Thymus (tissue), 11 donors: ENCODE results near the gene GRM4. TPM values are rescaled to one million over a fixed set of nuclear protein-coding genes. Genes with fewer than 3 reads are reported as not detected.

Experiments used
- DNase-seq, 9 donors: peaks; one replicate each; pipeline ENCODE4 v3.0.0-alpha.2; 2013; ENCODE audit warnings: low spot score in 9 of 9, low read depth in 6 of 9, missing footprints in 1 of 9
- H3K27ac ChIP-seq, 2 donors: one replicate each; pipeline ENCODE4 v1.5.1; 2013; ENCODE audit warnings: control low read depth in 1 of 2, low read depth in 1 of 2, low read length in 1 of 2, mild to moderate bottlenecking in 1 of 2, moderate library complexity in 1 of 2
- H3K27me3 ChIP-seq, 2 donors: one replicate each; pipeline ENCODE4 v1.5.1; 2013; ENCODE audit warnings: low read length in 1 of 2; ENCODE audit not compliant: control insufficient read depth in 2 of 2, insufficient read depth in 1 of 2
- H3K36me3 ChIP-seq, 2 donors: one replicate each; pipeline ENCODE4 v1.5.1; 2013; ENCODE audit warnings: low read length in 1 of 2, mild to moderate bottlenecking in 1 of 2, moderate library complexity in 1 of 2; ENCODE audit not compliant: control insufficient read depth in 2 of 2, insufficient read depth in 2 of 2
- H3K4me1 ChIP-seq, 2 donors: one replicate each; pipeline ENCODE4 v1.5.1; 2013; ENCODE audit warnings: low read length in 2 of 2; ENCODE audit not compliant: control insufficient read depth in 2 of 2, insufficient read depth in 2 of 2
- H3K4me3 ChIP-seq, 2 donors: one replicate each; pipeline ENCODE4 v1.5.1; 2013; ENCODE audit warnings: low read length in 2 of 2, control low read depth in 1 of 2, mild to moderate bottlenecking in 1 of 2
- H3K9me3 ChIP-seq, 2 donors: one replicate each; pipeline ENCODE4 v1.5.1; 2013; ENCODE audit warnings: low read length in 1 of 2, mild to moderate bottlenecking in 1 of 2; ENCODE audit not compliant: control insufficient read depth in 2 of 2, insufficient read depth in 1 of 2
- WGBS: extraction: QIAGEN DNeasy Blood & Tissue Kit; methylation state at CpG from one replicate; pipeline ENCODE4 v1.1.7; 2013; 5-methylcytosine and 5-hydroxymethylcytosine counted together
- polyA plus RNA-seq: library from polyadenylated mRNA; stranded (reverse); fragments of 200-250 nt; gene quantifications from one replicate; pipeline ENCODE4 v1.2.3, GENCODE V29; 2013
- total RNA-seq: library from RNA; stranded (reverse); fragments of 120-200 nt; gene quantifications from one replicate; pipeline ENCODE4 v1.2.4, GENCODE V29; 2013
- donor health status: healthy.

The GRM4 gene
- total and polyA plus RNA-seq, 2 donors: 0.14 to 0.27 TPM

- H3K27me3 ChIP-seq: no peaks in the 10 kb centered on the region
- no peak overlapping the region for H3K27ac ChIP-seq
- H3K36me3 ChIP-seq: no peaks in the 10 kb centered on the region
- no peak for DNase-seq
- peaks cover 0 to 21% of the 10 kb centered on the region in 2 donors for H3K9me3 ChIP-seq
- WGBS: 98% methylated on average over 19 of the region's 19 CpGs
- H3K4me1 ChIP-seq: peaks cover 20 to 24% of the 10 kb centered on the region in 2 donors
- H3K4me3 ChIP-seq: no peak overlapping the region
Observed at GRCh38 chr6:34178357-34179105, 32.6 kb upstream of the GRM4 start.

- Histone ChIP-seq H3K9me3 (peaks cover 0 to 12% of the 10 kb centered on the region in 2 donors), H3K27me3 (no peaks in the 10 kb centered on the region), H3K4me1 (peaks cover 8 to 13% of the 10 kb centered on the region in 2 donors), H3K27ac (no peak overlapping the region), H3K36me3 (no peaks in the 10 kb centered on the region), H3K4me3 (no peak overlapping the region)
- no peak for DNase-seq
- WGBS: 90% methylated on average over 5 of the region's 5 CpGs
Observed at GRCh38 chr6:34177181-34177591, 31.3 kb upstream of the GRM4 start.

- H3K4me3 ChIP-seq: no peak overlapping the region
- 97% methylated on average over 9 of the region's 9 CpGs for WGBS
- no peak overlapping the region for H3K27ac ChIP-seq
- H3K27me3 ChIP-seq: no peaks in the 10 kb centered on the region
- H3K36me3 ChIP-seq: no peaks in the 10 kb centered on the region
- H3K9me3 ChIP-seq: peaks cover 0 to 12% of the 10 kb centered on the region in 2 donors
- H3K4me1 ChIP-seq: peaks cover under 1 to 6% of the 10 kb centered on the region in 2 donors
- no peak for DNase-seq
Observed at GRCh38 chr6:34176261-34177031, 30.6 kb upstream of the GRM4 start.

GRCh38 chr6:34174846-34175399 lies 29.0 kb upstream of the GRM4 start:
- Histone ChIP-seq H3K36me3 (no peaks in the 10 kb centered on the region), H3K4me1 (peaks cover 0 to 6% of the 10 kb centered on the region in 2 donors), H3K4me3 (no peak overlapping the region), H3K27ac (no peak overlapping the region), H3K9me3 (peaks cover 0 to 12% of the 10 kb centered on the region in 2 donors), H3K27me3 (no peaks in the 10 kb centered on the region)
- 94% methylated on average over 3 of the region's 3 CpGs for WGBS
- DNase-seq: no peak

GRCh38 chr6:34172961-34173775 lies 27.3 kb upstream of the GRM4 start:
- Histone ChIP-seq H3K9me3 (peaks cover 0 to 3% of the 10 kb centered on the region in 2 donors), H3K27me3 (no peaks in the 10 kb centered on the region), H3K4me1 (no peaks in the 10 kb centered on the region), H3K27ac (no peak overlapping the region), H3K36me3 (no peaks in the 10 kb centered on the region), H3K4me3 (no peak overlapping the region)
- no peak for DNase-seq
- 85% methylated on average over 9 of the region's 9 CpGs for WGBS

GRCh38 chr6:34170346-34170745 lies 24.5 kb upstream of the GRM4 start:
- Histone ChIP-seq H3K4me1 (no peaks in the 10 kb centered on the region), H3K27ac (no peak overlapping the region), H3K27me3 (no peaks in the 10 kb centered on the region), H3K9me3 (no peaks in the 10 kb centered on the region), H3K4me3 (no peak overlapping the region), H3K36me3 (no peaks in the 10 kb centered on the region)
- WGBS: 97% methylated on average over 4 of the region's 4 CpGs
- DNase-seq: no peak

- Histone ChIP-seq H3K4me3 (no peak overlapping the region), H3K27me3 (no peaks in the 10 kb centered on the region), H3K36me3 (no peaks in the 10 kb centered on the region), H3K9me3 (no peaks in the 10 kb centered on the region), H3K27ac (no peak overlapping the region), H3K4me1 (no peaks in the 10 kb centered on the region)
- 98% methylated on average over 1 of the region's 1 CpG for WGBS
- no peak for DNase-seq
Observed at GRCh38 chr6:34169897-34170296, 24.0 kb upstream of the GRM4 start.

- Histone ChIP-seq H3K27ac (no peak overlapping the region), H3K4me3 (no peak overlapping the region), H3K4me1 (peaks cover 0 to 6% of the 10 kb centered on the region in 2 donors), H3K36me3 (no peaks in the 10 kb centered on the region), H3K9me3 (peaks cover 0 to 9% of the 10 kb centered on the region in 2 donors), H3K27me3 (peaks cover 0 to 18% of the 10 kb centered on the region in 2 donors)
- DNase-seq: no peak
- 84% methylated on average over 8 of the region's 8 CpGs for WGBS
Observed at GRCh38 chr6:34161857-34162515, 16.1 kb upstream of the GRM4 start.
